Measurements from ENCODE around the gene GGA1. TPM values are rescaled to one million over a fixed set of nuclear protein-coding genes. Genes with fewer than 3 reads are reported as not detected.
A peak's percentile ranks its signal among the peaks of the same experiment; 100 is the strongest.

The GGA1 gene
- total and polyA plus RNA-seq, 9 of the 15 experiments (the other 6 are each of a cell fraction or from before 2014, with no cell fraction given) = 1.5 to 69.5 (median 31.6) TPM

GRCh38 chr22:37672920-37673455, 64.4 kb downstream of the GGA1 start:
- ATAC-seq (no peak), DNase-seq (ENCODE audit: extremely low read depth in 1 of 4, low spot score in 3 of 4) (no peak), FAIRE-seq (no peak)
- TF ChIP-seq MYC (IDR thresholded peaks at IDR 0.05; ENCODE audit: low read depth, low read length) (no peak), MYC (CRISPR knock-in tag; IDR thresholded peaks at IDR 0.05; ENCODE audit: borderline replicate concordance, low read depth) (no peak), ILK (tag; IDR thresholded peaks at IDR 0.05; ENCODE audit: borderline replicate concordance, low read depth) (no peak)
- in situ Hi-C loops (cut with MboI) (no loop called here), intact Hi-C loops (cut with micrococcal nuclease) (no loop called here)
- H2AFZ ChIP-seq (ENCODE audit: low read depth, low read length) = no peak overlapping the region
- no TSS peak for BruUV-seq (replicated peaks)
- peaks cover 2 to 53% of the 10 kb centered on the region in 2 experiments; a peak in 3 of 5 replicates for H3K4me1 ChIP-seq (replicated peaks in 1 of 2; ENCODE audit: control insufficient read depth in 2 of 2, insufficient read depth in 2 of 2, low read length in 2 of 2)
- H3K4me2 ChIP-seq (ENCODE audit: insufficient read depth, low read length) = no peak overlapping the region
- H3K36me3 ChIP-seq (ENCODE audit: control insufficient read depth, insufficient read depth, low read length) = peaks cover 1% of the 10 kb centered on the region; the same call in 1 of the 3 replicates
- POLR2A ChIA-PET = interaction anchor here (0.6 to 2.7 kb wide), 3 partner anchors 12 to 137 kb away, joined by 3 to 11 read pairs (median 3); no protein-coding TSS in a partner anchor
- 75% methylated on average over 3 of the region's 11 CpGs for WGBS (ENCODE audit: insufficient coverage, low coverage, missing lambda C conversion rate)
- no peaks in the 10 kb centered on the region for H3K27me3 ChIP-seq (ENCODE audit: control insufficient read depth in 2 of 2, insufficient read depth in 2 of 2, low read length in 2 of 2)
- H3K9me3 ChIP-seq (replicated peaks; ENCODE audit: control insufficient read depth, insufficient read depth, low read depth, low read length) = no peaks in the 10 kb centered on the region
- H3K27ac ChIP-seq (ENCODE audit: extremely low read depth, low read depth, low read length) = no peak overlapping the region
- H3K9me1 ChIP-seq (ENCODE audit: control insufficient read depth, insufficient read depth, low read length) = no peaks in the 10 kb centered on the region
- no peaks in the 10 kb centered on the region for H4K20me1 ChIP-seq (replicated peaks; ENCODE audit: control insufficient read depth, insufficient read depth, low read length)
- H3K79me2 ChIP-seq (ENCODE audit: control insufficient read depth, insufficient read depth, low read length) = peaks cover 19% of the 10 kb centered on the region
- H3K9ac ChIP-seq (ENCODE audit: insufficient read depth in 1 of 2, low read depth in 2 of 2, low read length in 2 of 2) = peak overlapping the region in 1 of 2 experiments; percentile 74; a peak in 2 of 4 replicates
- no peak overlapping the region for H3K4me3 ChIP-seq
- CTCF ChIA-PET (ENCODE audit: low intra/inter-chr PET ratio) = no interaction called here

GRCh38 chr22:37674248-37674647, 65.6 kb downstream of the GGA1 start:
- Histone ChIP-seq H4K20me1 (replicated peaks; ENCODE audit: control insufficient read depth, insufficient read depth, low read length) (no peaks in the 10 kb centered on the region), H3K9me3 (replicated peaks; ENCODE audit: control insufficient read depth, insufficient read depth, low read depth, low read length) (no peaks in the 10 kb centered on the region), H2AFZ (ENCODE audit: low read depth, low read length) (no peak overlapping the region), H3K27me3 (ENCODE audit: control insufficient read depth in 2 of 2, insufficient read depth in 2 of 2, low read length in 2 of 2) (no peaks in the 10 kb centered on the region), H3K9ac (ENCODE audit: insufficient read depth in 1 of 2, low read depth in 2 of 2, low read length in 2 of 2) (peak overlapping the region in 1 of 2 experiments; percentile 68; a peak in 2 of 4 replicates), H3K79me2 (ENCODE audit: control insufficient read depth, insufficient read depth, low read length) (peaks cover 23% of the 10 kb centered on the region), H3K36me3 (ENCODE audit: control insufficient read depth, insufficient read depth, low read length) (peaks cover 5% of the 10 kb centered on the region; the same call in 1 of the 3 replicates), H3K4me2 (ENCODE audit: insufficient read depth, low read length) (0 out of 2 replicates have a peak overlapping the region, but pooled peaks have one; percentile 37), H3K9me1 (ENCODE audit: control insufficient read depth, insufficient read depth, low read length) (no peaks in the 10 kb centered on the region), H3K27ac (ENCODE audit: extremely low read depth, low read depth, low read length) (peak overlapping the region; percentile 74; the same call in 2 of the 3 replicates), H3K4me3 (no peak overlapping the region), H3K4me1 (replicated peaks in 1 of 2; ENCODE audit: control insufficient read depth in 2 of 2, insufficient read depth in 2 of 2, low read length in 2 of 2) (peaks cover 2 to 57% of the 10 kb centered on the region in 2 experiments; a peak in 3 of 5 replicates)
- ChIA-PET POLR2A (interaction anchor here (1.2 to 2.1 kb wide), 2 partner anchors 13 to 15 kb away, joined by 3 to 10 read pairs; no protein-coding TSS in a partner anchor), CTCF (ENCODE audit: low intra/inter-chr PET ratio) (no interaction called here)
- TF ChIP-seq ZKSCAN1 (IDR thresholded peaks at IDR 0.05; ENCODE audit: low read depth, low read length) = 0 out of 2 replicates have a peak, but pooled peaks have one; percentile 40
- TF ChIP-seq ZNF121 (CRISPR knock-in tag; conservative IDR thresholded peaks at IDR 0.05) = no peak
- no peak for TF ChIP-seq ZNF592 (IDR thresholded peaks at IDR 0.05)
- peak; percentile 51; the same call in 1 of the 2 replicates for TF ChIP-seq BCOR (IDR thresholded peaks at IDR 0.05)
- TF ChIP-seq KLF6 (CRISPR knock-in tag; IDR thresholded peaks at IDR 0.05; ENCODE audit: borderline replicate concordance) = no peak
- no TSS peak for BruUV-seq (replicated peaks)
- WGBS (ENCODE audit: insufficient coverage, low coverage, missing lambda C conversion rate) = 77% methylated on average over 8 of the region's 12 CpGs
- in situ Hi-C loops (cut with MboI) (no loop called here), intact Hi-C loops (cut with micrococcal nuclease) (no loop called here)
- DNase-seq (ENCODE audit: extremely low read depth in 1 of 4, low spot score in 3 of 4) = no peak
- no peak for FAIRE-seq
- ATAC-seq = no peak

Measured in K562 (cell line).